ENCODE results near the gene URI1. TPM values are rescaled to one million over a fixed set of nuclear protein-coding genes. Genes with fewer than 3 reads are reported as not detected.

The URI1 gene
- total RNA-seq, 4 donors from 2014 or later: 84.8 to 91.2 (median 86.3) TPM

- H3K27ac ChIP-seq: no peak overlapping the region
- H3K4me3 ChIP-seq (replicated peaks in 1 of 3): no peak overlapping the region
- DNase-seq: no peak
- WGBS, 2 donors: 46 to 56% methylated on average over 14 of the region's 14 CpGs
- intact Hi-C loops (cut with DNase I): no loop called here
- H3K27me3 ChIP-seq: no peaks in the 10 kb centered on the region
- no peaks in the 10 kb centered on the region for H3K9me3 ChIP-seq
- no peaks in the 10 kb centered on the region for H3K36me3 ChIP-seq
- no peaks in the 10 kb centered on the region for H3K4me1 ChIP-seq
- TF ChIP-seq POLR2A (IDR thresholded peaks at IDR 0.05): no peak
- no peak for TF ChIP-seq CTCF (IDR thresholded peaks at IDR 0.05)
These were observed 14.0 kb upstream of the URI1 start for GRCh38 chr19:29927944-29928625.

GRCh38 chr19:29928831-29929230, 13.2 kb upstream of the URI1 start:
- WGBS, 2 donors: 83 to 84% methylated on average over 1 of the region's 1 CpG

GRCh38 chr19:29934257-29934656, 7.8 kb upstream of the URI1 start:
- Histone ChIP-seq H3K4me3 (replicated peaks in 1 of 3) (no peak overlapping the region), H3K4me1 (no peaks in the 10 kb centered on the region), H3K27me3 (no peaks in the 10 kb centered on the region), H3K36me3 (no peaks in the 10 kb centered on the region), H3K9me3 (no peaks in the 10 kb centered on the region), H3K27ac (no peak overlapping the region)
- intact Hi-C loops (cut with DNase I): no loop called here
- TF ChIP-seq CTCF (IDR thresholded peaks at IDR 0.05) (no peak), POLR2A (IDR thresholded peaks at IDR 0.05) (no peak)
- DNase-seq: no peak
- 82 to 83% methylated on average over 3 of the region's 3 CpGs for WGBS, 2 donors

More at GRCh38 chr19:29928831-29929230, 13.2 kb upstream of the URI1 start:
- H3K4me3 ChIP-seq (replicated peaks in 1 of 3): no peak overlapping the region
- H3K27ac ChIP-seq: no peak overlapping the region
- H3K4me1 ChIP-seq: no peaks in the 10 kb centered on the region
- H3K36me3 ChIP-seq: no peaks in the 10 kb centered on the region
- H3K27me3 ChIP-seq: no peaks in the 10 kb centered on the region
- TF ChIP-seq CTCF (IDR thresholded peaks at IDR 0.05): no peak
- TF ChIP-seq POLR2A (IDR thresholded peaks at IDR 0.05): no peak
- H3K9me3 ChIP-seq: no peaks in the 10 kb centered on the region
- intact Hi-C loops (cut with DNase I): no loop called here
- DNase-seq: no peak

- Histone ChIP-seq H3K27ac (no peak overlapping the region), H3K4me1 (no peaks in the 10 kb centered on the region), H3K36me3 (no peaks in the 10 kb centered on the region), H3K4me3 (replicated peaks in 1 of 3) (no peak overlapping the region), H3K27me3 (no peaks in the 10 kb centered on the region), H3K9me3 (no peaks in the 10 kb centered on the region)
- intact Hi-C loops (cut with DNase I): no loop called here
- 95 to 100% methylated on average over 1 of the region's 1 CpG for WGBS, 2 donors
- no peak for DNase-seq
- TF ChIP-seq CTCF (IDR thresholded peaks at IDR 0.05) (no peak), POLR2A (IDR thresholded peaks at IDR 0.05) (no peak)
These were observed 7.3 kb upstream of the URI1 start for GRCh38 chr19:29934781-29935180.

GRCh38 chr19:29936409-29936808, 5.6 kb upstream of the URI1 start:
- Histone ChIP-seq H3K36me3 (no peaks in the 10 kb centered on the region), H3K9me3 (no peaks in the 10 kb centered on the region), H3K27ac (no peak overlapping the region), H3K4me1 (no peaks in the 10 kb centered on the region), H3K27me3 (no peaks in the 10 kb centered on the region), H3K4me3 (replicated peaks in 1 of 3) (no peak overlapping the region)
- TF ChIP-seq POLR2A (IDR thresholded peaks at IDR 0.05): no peak
- TF ChIP-seq CTCF (IDR thresholded peaks at IDR 0.05): no peak
- intact Hi-C loops (cut with DNase I): no loop called here
- WGBS, 2 donors: 91 to 94% methylated on average over 3 of the region's 3 CpGs
- DNase-seq: no peak

Measured in thyroid gland (tissue), 4 donors.